WTC11 (cell line): Measurements from ENCODE around the gene SND1.

Experiments
- ETV6 ChIP-seq: sonication (generic); formaldehyde crosslinking; IDR thresholded peaks from 2 replicates; pipeline ENCODE4 v1.8.1; 2022; ENCODE audit warnings: mild to moderate bottlenecking, missing genetic modification reagents
- NR3C1 ChIP-seq: sonication (generic); formaldehyde crosslinking; conservative IDR thresholded peaks from 2 replicates; pipeline ENCODE4 v1.8.1; 2023; ENCODE audit warnings: low read depth, mild to moderate bottlenecking, missing genetic modification reagents
- ZNF121 ChIP-seq: sonication (generic); formaldehyde crosslinking; IDR thresholded peaks from 2 replicates; pipeline ENCODE4 v1.8.0; 2023; ENCODE audit warnings: missing genetic modification reagents
- ZNF263 ChIP-seq: sonication (generic); formaldehyde crosslinking; IDR thresholded peaks from 2 replicates; pipeline ENCODE4 v1.8.1; 2022; ENCODE audit warnings: low read depth, mild to moderate bottlenecking, moderate library complexity, missing genetic modification reagents
- TF ChIP-seq, protein P1 (sequence below): sonication (generic); formaldehyde crosslinking; IDR thresholded peaks from 2 replicates; pipeline ENCODE4 v1.8.0; 2022; ENCODE audit warnings: missing genetic modification reagents
- TF ChIP-seq, protein P2 (sequence below): fragments of 200-600 bp; IDR thresholded peaks from 2 replicates; pipeline ENCODE4 v1.8.0; 2022; ENCODE audit warnings: antibody characterized with exemption

DNA sequence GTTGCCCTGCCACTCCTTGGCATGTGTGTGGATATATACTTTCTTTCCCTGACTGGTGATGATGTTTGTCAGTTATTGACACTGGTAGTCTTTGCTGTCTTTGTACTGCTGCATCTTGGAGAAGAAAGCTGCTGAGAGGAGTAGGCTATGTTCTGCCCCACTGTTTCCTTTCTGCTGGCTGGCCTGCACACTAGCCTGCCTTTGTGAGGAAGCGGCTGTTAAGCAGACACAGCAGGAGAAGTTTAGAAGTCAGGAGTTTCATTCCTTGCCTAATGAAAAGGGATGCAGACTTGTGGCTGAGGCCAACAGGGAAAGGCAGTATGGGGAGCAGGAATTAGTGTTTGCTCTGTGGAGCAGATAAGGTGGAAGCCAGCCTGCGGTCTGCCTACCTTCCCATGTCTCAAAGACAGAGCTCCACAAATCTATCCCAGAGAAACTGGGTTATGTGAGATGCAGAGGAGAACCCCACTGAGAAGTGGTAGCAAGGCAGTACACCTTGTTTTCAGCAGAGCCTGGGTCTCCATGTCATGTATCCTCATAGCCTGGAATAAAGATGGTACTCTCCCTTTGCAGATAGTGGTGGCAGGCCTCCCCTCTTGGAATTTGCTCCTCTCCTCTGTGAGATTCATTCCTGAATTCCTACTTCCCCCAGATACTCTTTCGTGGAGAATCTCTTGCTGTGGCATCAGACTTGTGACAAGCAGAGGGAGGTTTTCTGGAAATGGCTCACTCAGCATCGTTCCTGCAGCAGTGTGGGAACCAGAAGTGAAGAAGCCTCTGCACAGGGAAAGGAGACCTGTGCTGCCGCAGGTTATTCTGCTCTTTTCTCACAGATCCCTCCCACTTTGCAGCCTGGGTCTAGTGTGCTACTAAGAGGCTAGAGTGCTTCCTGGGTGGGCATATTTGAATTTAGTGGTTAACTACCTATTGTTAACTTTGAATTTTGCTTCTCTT lies 249.0 kb downstream of the SND1 start:
- TF ChIP-seq ETV6 (CRISPR knock-in tag) (peak; percentile 34; the same call in 1 of the 2 replicates), NR3C1 (CRISPR knock-in tag) (no peak), ZNF121 (CRISPR knock-in tag) (no peak), ZNF263 (CRISPR knock-in tag) (no peak)
- TF ChIP-seq, protein P1, sequence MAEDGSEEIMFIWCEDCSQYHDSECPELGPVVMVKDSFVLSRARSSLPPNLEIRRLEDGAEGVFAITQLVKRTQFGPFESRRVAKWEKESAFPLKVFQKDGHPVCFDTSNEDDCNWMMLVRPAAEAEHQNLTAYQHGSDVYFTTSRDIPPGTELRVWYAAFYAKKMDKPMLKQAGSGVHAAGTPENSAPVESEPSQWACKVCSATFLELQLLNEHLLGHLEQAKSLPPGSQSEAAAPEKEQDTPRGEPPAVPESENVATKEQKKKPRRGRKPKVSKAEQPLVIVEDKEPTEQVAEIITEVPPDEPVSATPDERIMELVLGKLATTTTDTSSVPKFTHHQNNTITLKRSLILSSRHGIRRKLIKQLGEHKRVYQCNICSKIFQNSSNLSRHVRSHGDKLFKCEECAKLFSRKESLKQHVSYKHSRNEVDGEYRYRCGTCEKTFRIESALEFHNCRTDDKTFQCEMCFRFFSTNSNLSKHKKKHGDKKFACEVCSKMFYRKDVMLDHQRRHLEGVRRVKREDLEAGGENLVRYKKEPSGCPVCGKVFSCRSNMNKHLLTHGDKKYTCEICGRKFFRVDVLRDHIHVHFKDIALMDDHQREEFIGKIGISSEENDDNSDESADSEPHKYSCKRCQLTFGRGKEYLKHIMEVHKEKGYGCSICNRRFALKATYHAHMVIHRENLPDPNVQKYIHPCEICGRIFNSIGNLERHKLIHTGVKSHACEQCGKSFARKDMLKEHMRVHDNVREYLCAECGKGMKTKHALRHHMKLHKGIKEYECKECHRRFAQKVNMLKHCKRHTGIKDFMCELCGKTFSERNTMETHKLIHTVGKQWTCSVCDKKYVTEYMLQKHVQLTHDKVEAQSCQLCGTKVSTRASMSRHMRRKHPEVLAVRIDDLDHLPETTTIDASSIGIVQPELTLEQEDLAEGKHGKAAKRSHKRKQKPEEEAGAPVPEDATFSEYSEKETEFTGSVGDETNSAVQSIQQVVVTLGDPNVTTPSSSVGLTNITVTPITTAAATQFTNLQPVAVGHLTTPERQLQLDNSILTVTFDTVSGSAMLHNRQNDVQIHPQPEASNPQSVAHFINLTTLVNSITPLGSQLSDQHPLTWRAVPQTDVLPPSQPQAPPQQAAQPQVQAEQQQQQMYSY: no peak
- TF ChIP-seq, protein P2, sequence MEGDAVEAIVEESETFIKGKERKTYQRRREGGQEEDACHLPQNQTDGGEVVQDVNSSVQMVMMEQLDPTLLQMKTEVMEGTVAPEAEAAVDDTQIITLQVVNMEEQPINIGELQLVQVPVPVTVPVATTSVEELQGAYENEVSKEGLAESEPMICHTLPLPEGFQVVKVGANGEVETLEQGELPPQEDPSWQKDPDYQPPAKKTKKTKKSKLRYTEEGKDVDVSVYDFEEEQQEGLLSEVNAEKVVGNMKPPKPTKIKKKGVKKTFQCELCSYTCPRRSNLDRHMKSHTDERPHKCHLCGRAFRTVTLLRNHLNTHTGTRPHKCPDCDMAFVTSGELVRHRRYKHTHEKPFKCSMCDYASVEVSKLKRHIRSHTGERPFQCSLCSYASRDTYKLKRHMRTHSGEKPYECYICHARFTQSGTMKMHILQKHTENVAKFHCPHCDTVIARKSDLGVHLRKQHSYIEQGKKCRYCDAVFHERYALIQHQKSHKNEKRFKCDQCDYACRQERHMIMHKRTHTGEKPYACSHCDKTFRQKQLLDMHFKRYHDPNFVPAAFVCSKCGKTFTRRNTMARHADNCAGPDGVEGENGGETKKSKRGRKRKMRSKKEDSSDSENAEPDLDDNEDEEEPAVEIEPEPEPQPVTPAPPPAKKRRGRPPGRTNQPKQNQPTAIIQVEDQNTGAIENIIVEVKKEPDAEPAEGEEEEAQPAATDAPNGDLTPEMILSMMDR: no peak
